Neutrophil (primary cell): ENCODE measurements around the gene FAM117B.

Experiments used
- H3K27ac ChIP-seq: fragments of 200-600 bp; sonication (generic); 2 replicates; pipeline ENCODE4 v1.5.1; 2016; ENCODE audit warnings: mild to moderate bottlenecking, moderate library complexity
- H3K27me3 ChIP-seq: fragments of 200-600 bp; sonication (generic); 2 replicates; pipeline ENCODE4 v1.6.0; 2016; ENCODE audit warnings: mild to moderate bottlenecking
- H3K36me3 ChIP-seq: fragments of 200-600 bp; sonication (generic); 2 replicates; pipeline ENCODE4 v1.5.1; 2017
- H3K4me1 ChIP-seq, 2 experiments: fragments of 200-600 bp in 1 of 2; sonication (generic) in 1 of 2; 1 replicate in 1 of 2; 2 replicates in 1 of 2; pipeline versions ENCODE4 v1.5.1 to v1.6.1; 2013 to 2016; ENCODE audit warnings: low read depth in 1 of 2, low read length in 1 of 2, mild to moderate bottlenecking in 1 of 2, moderate library complexity in 1 of 2; ENCODE audit not compliant: control insufficient read depth in 1 of 2, insufficient read depth in 1 of 2
- H3K4me3 ChIP-seq, 2 experiments: fragments of 200-600 bp in 1 of 2; sonication (generic) in 1 of 2; 1 replicate in 1 of 2; 2 replicates in 1 of 2; pipeline ENCODE4 v1.5.1; 2013 to 2016; ENCODE audit warnings: low read depth in 1 of 2, low read length in 1 of 2, mild to moderate bottlenecking in 1 of 2, moderate library complexity in 1 of 2
- H3K9me3 ChIP-seq: fragments of 200-600 bp; sonication (generic); 2 replicates; pipeline ENCODE4 v1.5.1; 2016
- CTCF ChIP-seq: fragments of 200-600 bp; sonication (generic); IDR thresholded peaks from 2 replicates; pipeline ENCODE4 v1.5.1; 2016; ENCODE audit warnings: antibody characterized with exemption

FAM117B gene

GRCh38 chr2:202813387-202813786 is 178.6 kb downstream of the FAM117B start:
- no peaks in the 10 kb centered on the region for H3K9me3 ChIP-seq
- no peaks in the 10 kb centered on the region for H3K4me1 ChIP-seq
- no peaks in the 10 kb centered on the region for H3K27me3 ChIP-seq
- no peak overlapping the region for H3K4me3 ChIP-seq
- no peak for TF ChIP-seq CTCF
- no peak overlapping the region for H3K27ac ChIP-seq
- no peaks in the 10 kb centered on the region for H3K36me3 ChIP-seq

GRCh38 chr2:202814226-202814625 is 179.5 kb downstream of the FAM117B start:
- TF ChIP-seq CTCF: no peak
- no peak overlapping the region for H3K27ac ChIP-seq
- no peaks in the 10 kb centered on the region for H3K27me3 ChIP-seq
- no peaks in the 10 kb centered on the region for H3K4me1 ChIP-seq
- no peak overlapping the region for H3K4me3 ChIP-seq
- H3K9me3 ChIP-seq: no peaks in the 10 kb centered on the region
- H3K36me3 ChIP-seq: no peaks in the 10 kb centered on the region

- no peaks in the 10 kb centered on the region for H3K27me3 ChIP-seq
- no peaks in the 10 kb centered on the region for H3K4me1 ChIP-seq
- H3K36me3 ChIP-seq: no peaks in the 10 kb centered on the region
- TF ChIP-seq CTCF: no peak
- no peak overlapping the region for H3K27ac ChIP-seq
- no peaks in the 10 kb centered on the region for H3K9me3 ChIP-seq
- no peak overlapping the region for H3K4me3 ChIP-seq
Observed at GRCh38 chr2:202815548-202816360, 181.0 kb downstream of the FAM117B start.

- Histone ChIP-seq H3K36me3 (no peaks in the 10 kb centered on the region), H3K4me1 (no peaks in the 10 kb centered on the region), H3K27me3 (no peaks in the 10 kb centered on the region), H3K4me3 (no peak overlapping the region), H3K9me3 (no peaks in the 10 kb centered on the region), H3K27ac (no peak overlapping the region)
- no peak for TF ChIP-seq CTCF
Observed at GRCh38 chr2:202817771-202818170, 183.0 kb downstream of the FAM117B start.

- Histone ChIP-seq H3K27me3 (no peaks in the 10 kb centered on the region), H3K9me3 (no peaks in the 10 kb centered on the region), H3K27ac (no peak overlapping the region), H3K36me3 (no peaks in the 10 kb centered on the region), H3K4me1 (no peaks in the 10 kb centered on the region), H3K4me3 (no peak overlapping the region)
- TF ChIP-seq CTCF: no peak
Observed at GRCh38 chr2:202818321-202818720, 183.6 kb downstream of the FAM117B start.
